ENCODE data around the gene FNDC11. TPM values are rescaled to one million over a fixed set of nuclear protein-coding genes. Genes with fewer than 3 reads are reported as not detected.
A peak's percentile ranks its signal among the peaks of the same experiment; 100 is the strongest.
"Not testable (repeated sequence)": the region's sequence is repeated elsewhere in the genome, so short reads cannot be mapped to it uniquely, and the experiment has no call there.

The FNDC11 gene
- total and polyA plus RNA-seq, 2 of the 13 experiments (the other 11 are each of a cell fraction or from before 2014, with no cell fraction given), result 0.07 TPM; not detected in 1

DNA sequence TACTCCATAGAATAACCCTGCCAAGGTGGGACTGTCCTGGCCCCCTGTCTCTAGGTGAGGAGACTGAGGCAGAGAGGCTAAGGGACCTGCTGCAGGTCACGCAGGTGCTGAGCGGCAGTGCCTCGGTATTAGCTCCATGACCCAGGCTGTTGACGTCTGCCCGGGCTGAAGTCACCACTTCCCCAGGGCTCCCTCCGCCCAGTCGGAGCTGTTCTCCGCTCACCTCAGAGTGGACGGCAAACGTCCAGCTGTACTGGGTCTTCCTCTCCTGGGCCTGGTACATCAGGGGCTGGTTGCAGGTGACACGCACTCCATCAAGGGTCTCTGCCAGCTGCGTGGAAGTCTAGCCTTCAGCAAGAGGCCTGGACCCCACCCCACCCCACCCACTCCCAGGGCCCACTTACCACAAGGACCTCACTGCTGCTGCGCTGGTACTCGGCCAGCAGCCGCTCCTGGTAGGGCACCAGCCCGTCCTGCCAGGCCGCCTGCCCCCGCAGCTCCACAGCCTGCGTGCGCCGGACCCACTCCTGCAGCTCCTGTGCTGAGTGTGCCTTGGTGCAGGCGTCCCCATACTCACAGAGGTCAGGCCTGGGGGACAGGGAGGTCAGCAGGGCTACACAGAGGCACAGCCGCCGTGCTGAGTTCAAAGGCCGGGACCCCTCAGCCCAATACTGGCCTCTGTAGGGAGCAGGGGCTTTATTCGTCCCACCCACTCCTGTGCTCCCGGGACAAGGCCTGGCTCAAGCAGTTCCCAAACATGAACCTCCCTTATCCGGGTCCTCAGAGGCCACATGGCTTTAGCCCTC lies 16.5 kb downstream of the FNDC11 start (continued):
- TF ChIP-seq, protein P1, sequence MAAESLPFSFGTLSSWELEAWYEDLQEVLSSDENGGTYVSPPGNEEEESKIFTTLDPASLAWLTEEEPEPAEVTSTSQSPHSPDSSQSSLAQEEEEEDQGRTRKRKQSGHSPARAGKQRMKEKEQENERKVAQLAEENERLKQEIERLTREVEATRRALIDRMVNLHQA (CRISPR knock-in tag; IDR thresholded peaks at IDR 0.05), result no peak
- TF ChIP-seq KLF15 (CRISPR knock-in tag; IDR thresholded peaks at IDR 0.05; ENCODE audit: borderline replicate concordance), result no peak

DNA sequence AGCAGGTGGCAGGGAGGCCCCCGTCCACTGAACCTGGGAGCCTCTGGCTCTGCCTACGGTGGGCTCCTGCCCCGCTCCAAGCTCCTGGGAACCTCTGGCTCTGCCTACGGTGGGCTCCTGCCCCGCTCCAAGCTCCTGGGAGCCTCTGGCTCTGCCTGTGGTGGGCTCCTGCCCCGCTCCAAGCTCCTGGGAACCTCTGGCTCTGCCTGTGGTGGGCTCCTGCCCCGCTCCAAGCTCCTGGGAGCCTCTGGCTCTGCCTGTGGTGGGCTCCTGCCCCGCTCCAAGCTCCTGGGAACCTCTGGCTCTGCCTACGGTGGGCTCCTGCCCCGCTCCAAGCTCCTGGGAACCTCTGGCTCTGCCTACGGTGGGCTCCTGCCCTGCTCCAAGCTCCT lies 17.1 kb downstream of the FNDC11 start:
- H4K20me1 ChIP-seq (ENCODE audit: insufficient read depth, low read length); H3K4me2 ChIP-seq (ENCODE audit: low read depth, low read length); H3K27me3 ChIP-seq (ENCODE audit: control insufficient read depth in 1 of 2, insufficient read depth in 2 of 2, low read length in 2 of 2); CTCF ChIA-PET (ENCODE audit: low intra/inter-chr PET ratio, low total read pairs); FAIRE-seq; intact Hi-C loops (cut with micrococcal nuclease; ENCODE audit: unreplicated experiment); H2AFZ ChIP-seq (ENCODE audit: low read length); H3K9me3 ChIP-seq (ENCODE audit: low read length); ATAC-seq; BruUV-seq (replicated peaks); H3K79me2 ChIP-seq (ENCODE audit: insufficient read depth, low read length); DNase-seq (ENCODE audit: low spot score); H3K36me3 ChIP-seq (replicated peaks in 1 of 2; ENCODE audit: control insufficient read depth in 1 of 2, insufficient read depth in 2 of 2, low read length in 2 of 2); H3K4me3 ChIP-seq (replicated peaks in 1 of 3; ENCODE audit: insufficient read depth in 1 of 3, low read depth in 2 of 3, low read length in 3 of 3); H3K9ac ChIP-seq (ENCODE audit: insufficient read depth, low read depth, low read length); H3K27ac ChIP-seq (ENCODE audit: extremely low read length, insufficient read depth, low read length); in situ Hi-C loops (cut with HindIII; ENCODE audit: extremely low pct_ligation_motif_present, low pct_unique_long_range_greater_than_20kb): not testable (repeated sequence)
- 68% methylated on average over 9 of the region's 11 CpGs for WGBS (ENCODE audit: low lambda C conversion rate)
- peaks cover 30% of the 10 kb centered on the region for H3K4me1 ChIP-seq (ENCODE audit: insufficient read depth, low read length)
- POLR2A ChIA-PET, result interaction anchor here (1.5 kb wide), 1 partner anchor 294 kb away, joined by 3 read pairs; the partner anchor contains the start of gene TPD52L2

DNA sequence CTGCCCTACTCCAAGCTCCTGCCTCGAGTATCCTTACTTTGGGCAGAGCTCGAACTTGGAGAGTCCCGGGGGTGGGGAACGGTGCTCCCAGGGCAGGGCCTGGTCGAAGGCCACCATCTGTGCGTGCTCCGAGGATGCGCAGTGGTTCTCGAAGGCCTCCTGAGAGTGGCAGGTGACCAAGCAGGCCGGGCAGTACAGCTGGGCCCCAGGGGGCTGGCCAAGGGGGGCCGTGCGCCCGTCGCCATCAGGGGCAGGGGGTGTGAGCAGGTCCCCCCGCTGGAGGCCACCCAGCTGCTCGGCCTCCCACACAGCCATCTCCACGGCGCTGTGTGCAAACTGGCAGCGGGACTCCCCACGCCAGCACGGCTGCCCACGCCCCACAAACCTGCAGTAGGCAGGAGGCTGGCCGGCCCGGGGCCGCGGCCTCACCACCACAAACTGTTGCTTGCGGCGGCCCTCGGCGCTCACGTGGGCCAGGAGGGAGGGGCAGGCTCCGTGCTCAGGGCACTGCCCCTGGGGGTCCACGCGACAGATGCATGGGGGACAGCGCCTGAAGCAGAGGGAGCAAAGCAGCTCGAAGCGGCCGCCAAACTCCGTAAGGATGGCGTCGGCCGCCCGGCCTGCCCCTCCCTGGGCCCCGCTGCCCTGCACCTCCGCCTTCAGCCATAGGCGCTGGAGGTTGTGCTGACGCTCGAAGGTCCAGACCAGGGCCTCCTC lies 18.3 kb downstream of the FNDC11 start:
- Histone ChIP-seq H3K27ac (ENCODE audit: extremely low read length, insufficient read depth, low read length) (no peak overlapping the region), H3K4me3 (replicated peaks in 1 of 3; ENCODE audit: insufficient read depth in 1 of 3, low read depth in 2 of 3, low read length in 3 of 3) (no peak overlapping the region; a peak in 1 of 6 replicates), H2AFZ (ENCODE audit: low read length) (no peak overlapping the region), H3K27me3 (ENCODE audit: control insufficient read depth in 1 of 2, insufficient read depth in 2 of 2, low read length in 2 of 2) (peaks cover 0 to 5% of the 10 kb centered on the region in 2 experiments; a peak in 1 of 5 replicates), H3K9me3 (ENCODE audit: low read length) (no peaks in the 10 kb centered on the region), H3K79me2 (ENCODE audit: insufficient read depth, low read length) (no peaks in the 10 kb centered on the region), H3K4me1 (ENCODE audit: insufficient read depth, low read length) (peaks cover 40% of the 10 kb centered on the region), H3K9ac (ENCODE audit: insufficient read depth, low read depth, low read length) (no peak overlapping the region; the same call in 1 of the 2 replicates), H3K4me2 (ENCODE audit: low read depth, low read length) (no peak overlapping the region), H3K36me3 (replicated peaks in 1 of 2; ENCODE audit: control insufficient read depth in 1 of 2, insufficient read depth in 2 of 2, low read length in 2 of 2) (no peaks in the 10 kb centered on the region), H4K20me1 (ENCODE audit: insufficient read depth, low read length) (peaks cover 2% of the 10 kb centered on the region; the same call in 1 of the 2 replicates)
- no TSS peak for BruUV-seq (replicated peaks)
- in situ Hi-C loops (cut with HindIII; ENCODE audit: extremely low pct_ligation_motif_present, low pct_unique_long_range_greater_than_20kb), result no loop called here
- ATAC-seq (no peak), DNase-seq (ENCODE audit: low spot score) (no peak), FAIRE-seq (no peak)
- ChIA-PET POLR2A (interaction anchor here (2.6 kb wide), 1 partner anchor 11 kb away, joined by 19 read pairs; no protein-coding TSS in a partner anchor), CTCF (ENCODE audit: low intra/inter-chr PET ratio, low total read pairs) (interaction anchor here (2.8 kb wide), 1 partner anchor 34 kb away, joined by 22 read pairs; the partner anchor contains the start of gene PTK6)
- 97% methylated on average over 41 of the region's 48 CpGs for WGBS (ENCODE audit: low lambda C conversion rate)
- intact Hi-C loops (cut with micrococcal nuclease; ENCODE audit: unreplicated experiment), result no loop called here
- 0 out of 2 replicates have a peak, but pooled peaks have one; percentile 34 for TF ChIP-seq NFIB (CRISPR knock-in tag; IDR thresholded peaks at IDR 0.05; ENCODE audit: borderline replicate concordance)
- peak; percentile 7 for TF ChIP-seq AGO1 (IDR thresholded peaks at IDR 0.05; ENCODE audit: low read depth, low read length, poor library complexity, severe bottlenecking)
- TF ChIP-seq SATB2 (CRISPR knock-in tag; IDR thresholded peaks at IDR 0.05), result no peak
- TF ChIP-seq, protein P2, sequence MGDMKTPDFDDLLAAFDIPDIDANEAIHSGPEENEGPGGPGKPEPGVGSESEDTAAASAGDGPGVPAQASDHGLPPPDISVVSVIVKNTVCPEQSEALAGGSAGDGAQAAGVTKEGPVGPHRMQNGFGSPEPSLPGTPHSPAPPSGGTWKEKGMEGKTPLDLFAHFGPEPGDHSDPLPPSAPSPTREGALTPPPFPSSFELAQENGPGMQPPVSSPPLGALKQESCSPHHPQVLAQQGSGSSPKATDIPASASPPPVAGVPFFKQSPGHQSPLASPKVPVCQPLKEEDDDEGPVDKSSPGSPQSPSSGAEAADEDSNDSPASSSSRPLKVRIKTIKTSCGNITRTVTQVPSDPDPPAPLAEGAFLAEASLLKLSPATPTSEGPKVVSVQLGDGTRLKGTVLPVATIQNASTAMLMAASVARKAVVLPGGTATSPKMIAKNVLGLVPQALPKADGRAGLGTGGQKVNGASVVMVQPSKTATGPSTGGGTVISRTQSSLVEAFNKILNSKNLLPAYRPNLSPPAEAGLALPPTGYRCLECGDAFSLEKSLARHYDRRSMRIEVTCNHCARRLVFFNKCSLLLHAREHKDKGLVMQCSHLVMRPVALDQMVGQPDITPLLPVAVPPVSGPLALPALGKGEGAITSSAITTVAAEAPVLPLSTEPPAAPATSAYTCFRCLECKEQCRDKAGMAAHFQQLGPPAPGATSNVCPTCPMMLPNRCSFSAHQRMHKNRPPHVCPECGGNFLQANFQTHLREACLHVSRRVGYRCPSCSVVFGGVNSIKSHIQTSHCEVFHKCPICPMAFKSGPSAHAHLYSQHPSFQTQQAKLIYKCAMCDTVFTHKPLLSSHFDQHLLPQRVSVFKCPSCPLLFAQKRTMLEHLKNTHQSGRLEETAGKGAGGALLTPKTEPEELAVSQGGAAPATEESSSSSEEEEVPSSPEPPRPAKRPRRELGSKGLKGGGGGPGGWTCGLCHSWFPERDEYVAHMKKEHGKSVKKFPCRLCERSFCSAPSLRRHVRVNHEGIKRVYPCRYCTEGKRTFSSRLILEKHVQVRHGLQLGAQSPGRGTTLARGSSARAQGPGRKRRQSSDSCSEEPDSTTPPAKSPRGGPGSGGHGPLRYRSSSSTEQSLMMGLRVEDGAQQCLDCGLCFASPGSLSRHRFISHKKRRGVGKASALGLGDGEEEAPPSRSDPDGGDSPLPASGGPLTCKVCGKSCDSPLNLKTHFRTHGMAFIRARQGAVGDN (CRISPR knock-in tag; IDR thresholded peaks at IDR 0.05), result no peak
- TF ChIP-seq NAIF1 (CRISPR knock-in tag; IDR thresholded peaks at IDR 0.05; ENCODE audit: borderline replicate concordance), result no peak

Data from HepG2 (cell line).